PC-3 (cell line): ENCODE data around the gene TECPR2.

ENCODE experiments used
- EZH2 ChIP-seq: fragments of 300-600 bp; sonication (generic); IDR thresholded peaks from one replicate; pipeline ENCODE4 v1.6.1; 2017; ENCODE audit warnings: antibody characterized with exemption, mild to moderate bottlenecking, low read length; ENCODE audit not compliant: unreplicated experiment
- EZH2phosphoT487 ChIP-seq: fragments of 300-600 bp; sonication (generic); IDR thresholded peaks from 2 replicates; pipeline ENCODE4 v1.6.1; 2018; ENCODE audit warnings: mild to moderate bottlenecking, antibody characterized with exemption, low read length, borderline replicate concordance
- TF ChIP-seq, protein P1 (sequence below): fragments of 300-600 bp; sonication (generic); conservative IDR thresholded peaks from 2 replicates; pipeline ENCODE4 v1.5.1; 2017; ENCODE audit warnings: antibody characterized with exemption, low read depth, mild to moderate bottlenecking, low read length

DNA sequence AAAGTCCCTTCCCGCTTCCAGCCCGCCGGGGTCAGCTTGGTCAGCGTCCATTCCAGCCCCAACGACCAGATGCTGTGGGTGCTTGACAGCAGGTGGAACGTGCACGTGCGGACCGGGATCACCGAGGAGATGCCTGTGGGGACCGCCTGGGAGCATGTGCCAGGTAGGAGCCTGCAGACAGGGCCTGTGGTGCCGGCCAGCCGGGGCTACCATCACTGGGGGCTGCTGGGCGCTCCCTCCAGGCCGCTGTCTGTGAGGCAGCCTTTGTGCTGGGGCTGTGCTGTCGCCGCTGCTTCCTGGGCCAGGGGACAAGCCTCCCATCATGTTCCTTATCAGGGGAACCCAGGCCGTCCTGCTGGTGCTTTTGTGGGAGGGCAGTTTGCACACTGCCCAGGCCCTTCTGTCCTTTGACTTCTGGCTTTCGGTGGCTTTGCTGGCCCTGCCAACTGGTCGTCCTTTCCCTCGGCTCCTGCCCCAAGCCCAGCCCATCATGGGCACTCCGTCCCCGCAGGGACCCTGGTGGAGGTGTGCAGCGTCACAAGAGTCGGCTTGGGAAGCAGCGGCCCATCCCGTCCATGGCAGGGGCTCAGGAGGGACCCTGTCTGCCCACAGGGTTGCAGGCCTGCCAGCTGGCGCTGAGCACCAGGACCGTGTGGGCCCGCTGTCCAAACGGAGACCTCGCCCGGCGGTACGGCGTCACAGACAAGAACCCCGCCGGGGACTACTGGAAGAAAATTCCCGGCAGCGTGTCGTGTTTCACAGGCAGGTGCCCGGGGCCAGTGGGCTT, 134.4 kb downstream of the TECPR2 start:
- TF ChIP-seq, protein P1, sequence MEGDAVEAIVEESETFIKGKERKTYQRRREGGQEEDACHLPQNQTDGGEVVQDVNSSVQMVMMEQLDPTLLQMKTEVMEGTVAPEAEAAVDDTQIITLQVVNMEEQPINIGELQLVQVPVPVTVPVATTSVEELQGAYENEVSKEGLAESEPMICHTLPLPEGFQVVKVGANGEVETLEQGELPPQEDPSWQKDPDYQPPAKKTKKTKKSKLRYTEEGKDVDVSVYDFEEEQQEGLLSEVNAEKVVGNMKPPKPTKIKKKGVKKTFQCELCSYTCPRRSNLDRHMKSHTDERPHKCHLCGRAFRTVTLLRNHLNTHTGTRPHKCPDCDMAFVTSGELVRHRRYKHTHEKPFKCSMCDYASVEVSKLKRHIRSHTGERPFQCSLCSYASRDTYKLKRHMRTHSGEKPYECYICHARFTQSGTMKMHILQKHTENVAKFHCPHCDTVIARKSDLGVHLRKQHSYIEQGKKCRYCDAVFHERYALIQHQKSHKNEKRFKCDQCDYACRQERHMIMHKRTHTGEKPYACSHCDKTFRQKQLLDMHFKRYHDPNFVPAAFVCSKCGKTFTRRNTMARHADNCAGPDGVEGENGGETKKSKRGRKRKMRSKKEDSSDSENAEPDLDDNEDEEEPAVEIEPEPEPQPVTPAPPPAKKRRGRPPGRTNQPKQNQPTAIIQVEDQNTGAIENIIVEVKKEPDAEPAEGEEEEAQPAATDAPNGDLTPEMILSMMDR: no peak
- TF ChIP-seq EZH2 (no peak), EZH2phosphoT487 (no peak)
